Left kidney (tissue), 2 donors: ENCODE measurements around the gene TDP2. TPM values are rescaled to one million over a fixed set of nuclear protein-coding genes. Genes with fewer than 3 reads are reported as not detected.
"Not testable (repeated sequence)": the region's sequence is repeated elsewhere in the genome, so short reads cannot be mapped to it uniquely, and the experiment has no call there.

Experiments
- DNase-seq: peaks from one replicate; pipeline ENCODE4 v3.0.0-alpha.2; 2013
- polyA plus RNA-seq: library from polyadenylated mRNA; unstranded; fragments of 120-200 nt; gene quantifications from one replicate; pipeline ENCODE4 v1.2.1, GENCODE V29; 2013; ENCODE audit not compliant: insufficient read length

TDP2 gene
- polyA plus RNA-seq, 1 donor, result 68.8 TPM

DNA sequence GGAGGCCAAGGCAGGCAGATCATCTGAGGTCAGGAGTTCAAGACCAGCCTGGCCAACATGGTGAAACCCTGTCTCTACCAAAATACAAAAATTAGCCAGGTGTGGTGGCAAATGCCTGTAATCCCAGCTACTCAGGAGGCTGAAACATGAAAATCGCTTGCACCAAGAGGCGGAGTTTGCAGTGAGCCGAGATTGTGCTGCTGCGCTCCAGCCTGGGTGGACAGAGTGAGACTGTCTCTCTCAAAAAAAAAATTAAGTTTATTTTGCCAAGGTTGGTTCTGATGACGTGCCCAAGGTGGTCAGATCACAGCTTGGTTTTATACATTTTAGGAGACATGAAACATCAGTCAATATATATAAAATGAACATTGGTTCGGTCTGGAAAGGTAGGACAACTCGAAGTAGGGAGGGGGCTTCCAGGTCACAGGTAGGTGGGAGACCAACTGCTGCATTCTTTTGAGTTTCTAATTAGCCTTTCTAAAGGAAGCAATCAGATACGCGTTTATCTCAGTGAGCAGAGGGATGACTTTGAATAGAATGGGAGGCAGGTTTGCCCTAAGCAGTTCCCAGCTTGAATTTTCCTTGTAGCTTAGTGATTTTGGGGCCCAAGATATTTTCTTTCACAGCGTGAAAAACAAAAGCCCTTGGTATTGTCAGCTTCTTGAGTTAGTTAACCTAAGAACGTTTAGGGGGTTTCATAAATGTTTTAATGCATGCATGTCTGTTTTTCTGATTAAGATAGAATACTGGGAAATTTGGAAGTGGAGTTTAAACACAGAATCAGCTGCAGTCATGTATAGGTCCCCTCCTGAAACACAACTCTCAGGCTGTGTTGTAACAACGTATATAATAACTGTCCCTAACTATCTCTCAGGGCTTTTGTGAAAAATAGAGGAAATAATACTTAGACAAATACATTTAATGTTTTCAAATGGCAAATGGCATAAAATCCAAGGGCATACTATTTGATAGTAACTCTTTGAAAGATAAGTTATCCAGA lies 16.9 kb upstream of the TDP2 start:
- DNase-seq, result no peak

DNA sequence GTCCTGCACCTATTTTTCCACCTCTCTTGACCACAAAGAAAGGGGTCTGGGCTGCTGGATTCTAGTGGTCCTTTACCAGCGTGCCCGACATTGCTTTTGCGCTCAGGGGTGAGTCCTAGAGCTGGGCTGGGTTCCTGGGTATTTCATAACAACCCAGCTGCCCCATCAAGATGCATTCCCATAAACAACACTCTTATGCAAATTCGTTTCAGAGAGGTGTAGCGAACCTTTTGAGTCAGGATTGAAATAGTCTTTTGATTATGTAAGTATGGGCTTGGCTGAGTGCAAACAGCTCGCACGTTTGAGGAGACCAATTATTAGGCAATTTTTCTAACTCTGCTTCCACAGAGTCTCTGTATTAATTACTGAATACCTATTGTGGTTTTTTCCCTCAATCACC lies 13.9 kb upstream of the TDP2 start:
- no peak for DNase-seq

DNA sequence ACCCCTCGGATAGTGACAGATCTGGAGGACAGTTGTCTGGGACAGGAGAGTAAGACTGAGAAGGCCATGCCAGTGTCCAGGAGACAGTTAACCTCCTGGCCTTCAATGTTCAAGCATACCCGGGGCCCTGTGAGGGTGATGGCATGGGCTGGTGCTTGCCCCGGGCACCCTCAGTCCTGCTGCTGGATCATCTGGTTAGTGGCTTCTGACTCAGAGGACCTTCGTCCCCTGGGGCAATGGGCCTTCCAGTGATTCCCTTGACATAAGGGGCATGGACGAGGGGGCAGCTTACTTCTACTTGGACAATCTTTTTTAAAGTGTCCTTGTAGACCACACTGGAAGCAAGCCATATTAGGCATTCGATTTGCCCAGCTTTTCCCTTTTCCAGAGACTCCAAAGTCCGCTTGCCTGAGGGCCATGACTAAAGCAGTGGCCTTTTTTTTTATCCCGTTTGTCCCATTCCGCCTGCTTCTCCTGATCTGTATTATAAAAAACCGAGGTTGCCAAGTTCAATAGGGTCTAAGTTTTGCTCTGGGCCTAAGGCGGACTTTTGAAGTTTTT lies 12.2 kb upstream of the TDP2 start:
- not testable (repeated sequence) for DNase-seq

DNA sequence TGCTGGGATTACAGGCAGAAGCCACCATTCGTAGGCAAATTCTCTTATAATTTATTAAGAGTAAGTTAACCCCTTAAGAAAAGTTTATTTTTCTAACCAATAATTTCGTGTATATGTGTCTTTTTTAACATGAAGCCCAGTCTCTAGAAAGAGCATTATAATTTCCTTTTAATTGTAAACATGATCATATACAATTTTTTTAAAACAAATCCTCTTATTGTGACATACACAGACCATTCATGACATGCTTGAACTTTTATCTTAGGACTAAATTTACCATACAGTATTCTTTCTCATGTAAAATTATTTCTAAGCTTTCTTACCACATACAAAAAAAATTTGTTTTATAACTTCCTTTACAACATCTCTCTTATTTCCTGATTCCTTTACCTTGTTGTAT lies 6.9 kb upstream of the TDP2 start:
- no peak for DNase-seq

DNA sequence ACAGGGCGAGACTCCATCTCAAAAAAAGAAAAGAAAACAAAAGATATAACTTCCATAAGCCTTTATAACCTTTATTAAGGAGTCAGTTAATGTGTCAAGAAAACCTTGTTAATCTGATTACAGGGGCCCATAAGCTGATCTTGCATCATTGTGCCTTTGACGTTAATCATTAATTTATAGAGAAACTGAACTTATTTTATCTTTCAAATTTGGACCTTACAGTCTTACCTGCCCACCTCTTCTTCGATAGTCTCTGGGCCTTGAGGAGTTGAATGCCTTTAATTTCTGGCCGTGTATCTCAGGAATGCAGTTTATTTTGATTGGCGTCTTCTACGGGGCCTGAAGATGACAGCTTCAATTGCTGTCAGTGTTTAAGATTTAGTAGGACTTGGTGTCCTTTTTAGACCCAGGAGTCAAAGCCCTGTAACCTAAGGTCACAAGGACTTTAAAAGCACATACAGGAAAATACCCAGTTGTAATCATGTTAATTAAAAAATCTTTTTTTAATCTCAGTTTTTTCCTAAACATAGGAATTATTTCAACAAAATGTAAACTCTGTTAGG lies 6.0 kb upstream of the TDP2 start:
- DNase-seq, result no peak

DNA sequence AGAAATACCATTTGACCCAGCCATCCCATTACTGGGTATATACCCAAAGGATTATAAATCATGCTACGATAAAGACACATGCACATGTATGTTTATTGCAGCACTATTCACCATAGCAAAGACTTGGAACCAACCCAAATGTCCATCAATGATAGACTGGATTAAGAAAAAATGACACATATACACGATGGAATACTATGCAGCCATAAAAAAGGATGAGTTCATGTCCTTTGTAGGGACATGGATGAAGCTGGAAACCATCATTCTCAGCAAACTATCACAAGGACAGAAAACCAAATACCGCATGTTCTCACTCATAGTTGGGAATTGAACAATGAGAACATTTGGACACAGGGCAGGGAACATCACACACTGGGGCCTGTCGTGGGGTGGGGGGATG lies 4.4 kb upstream of the TDP2 start:
- not testable (repeated sequence) for DNase-seq

DNA sequence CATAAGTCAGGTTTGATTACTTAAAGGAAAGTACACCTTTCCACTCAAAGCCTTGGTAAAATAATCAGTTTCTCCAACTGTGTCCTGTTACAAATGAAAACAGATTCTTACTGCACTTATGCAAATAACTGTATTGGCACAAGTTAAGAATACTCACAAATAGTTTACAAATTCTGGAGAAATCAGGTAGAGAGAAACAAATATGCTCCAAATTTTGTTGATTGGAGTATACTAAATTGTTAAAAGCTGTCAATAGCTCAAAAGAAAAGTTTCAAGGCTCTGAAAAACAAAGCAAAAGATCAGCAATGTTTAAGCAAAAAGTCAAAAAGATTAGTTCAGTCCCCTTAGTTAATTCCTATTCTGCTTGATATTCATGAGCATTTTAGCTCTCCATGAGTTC lies 3.8 kb upstream of the TDP2 start:
- DNase-seq, result not testable (repeated sequence)

DNA sequence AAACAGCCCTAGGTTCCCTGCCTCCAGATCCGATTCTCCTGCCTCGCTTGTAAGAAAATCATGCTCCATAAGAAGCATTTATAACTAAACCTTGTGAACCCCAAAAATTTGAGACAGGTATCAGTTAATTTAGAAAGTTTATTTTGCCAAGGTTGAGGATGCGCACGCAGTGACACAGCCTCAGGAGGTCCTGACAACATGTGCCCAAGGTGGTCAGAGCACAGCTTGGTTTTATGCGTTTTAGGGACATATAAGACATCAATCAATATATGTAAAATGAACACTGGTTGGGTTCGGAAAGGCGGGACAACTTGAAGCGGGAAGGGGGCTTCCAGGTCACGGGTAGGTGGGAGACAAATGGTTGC lies 2.3 kb upstream of the TDP2 start:
- DNase-seq, result no peak

DNA sequence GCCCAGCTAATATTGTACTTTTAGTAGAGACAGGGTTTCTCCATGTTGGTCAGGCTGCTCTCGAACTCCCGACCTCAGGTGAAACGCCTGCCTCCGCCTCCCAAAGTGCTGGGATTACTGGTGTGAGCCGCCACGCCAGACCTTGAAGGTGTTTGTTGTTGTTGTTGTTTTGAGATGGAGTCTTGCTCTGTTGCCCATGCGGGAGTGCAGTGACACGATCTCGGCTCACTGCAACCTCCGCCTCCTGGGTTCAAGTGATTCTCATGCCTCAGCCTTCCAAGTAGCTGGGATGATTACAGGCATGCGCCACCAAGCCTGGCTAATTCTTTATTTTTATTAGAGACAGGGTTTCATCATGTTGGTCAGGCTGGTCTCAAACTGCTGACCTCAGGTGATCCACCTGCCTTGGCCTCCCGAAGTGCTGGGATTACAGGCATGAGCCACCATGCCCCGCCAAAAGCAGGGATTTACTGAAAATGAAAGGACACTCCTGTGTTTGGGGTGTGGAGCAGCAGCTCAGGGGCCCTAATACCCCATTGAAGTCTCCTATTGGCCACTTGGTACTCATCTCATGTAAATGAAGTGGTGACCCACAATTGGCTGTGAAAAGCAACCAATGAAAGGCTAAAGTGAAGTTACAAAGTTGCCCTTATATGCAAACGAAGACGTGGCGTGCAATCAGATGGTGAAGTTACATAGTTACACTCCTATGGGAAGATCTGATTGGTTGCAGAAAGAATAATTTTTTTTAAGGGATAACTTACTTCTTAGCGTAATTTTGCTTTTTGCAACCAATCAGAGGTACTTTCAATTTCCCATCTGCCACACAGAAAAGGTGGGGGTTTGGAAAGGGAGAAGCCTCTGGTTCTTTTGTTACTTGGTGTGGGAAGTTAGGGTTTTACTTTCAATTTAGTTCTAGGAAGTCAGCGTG lies 1.6 kb upstream of the TDP2 start:
- not testable (repeated sequence) for DNase-seq

DNA sequence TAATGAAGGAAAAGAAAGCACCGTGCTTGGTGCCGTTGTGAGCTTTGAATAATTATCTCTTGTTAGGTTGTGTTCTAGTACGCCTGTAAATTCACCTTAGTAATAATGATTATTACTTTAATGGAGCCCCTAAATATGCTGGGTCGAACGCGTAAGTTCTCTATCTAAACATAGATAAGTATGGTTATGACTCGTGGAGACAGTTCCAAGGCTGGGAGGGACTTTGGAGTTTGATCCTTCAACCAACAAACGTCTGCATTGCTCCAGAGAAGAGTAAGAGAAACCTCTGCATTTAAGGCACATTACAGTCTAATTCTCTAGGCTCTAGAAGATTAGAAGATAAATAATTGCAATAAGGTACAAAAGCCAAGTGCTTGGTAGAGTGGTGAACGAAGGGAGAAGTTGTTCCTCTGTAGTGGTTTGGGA lies 692 bp upstream of the TDP2 start:
- DNase-seq, result peak; percentile 35

DNA sequence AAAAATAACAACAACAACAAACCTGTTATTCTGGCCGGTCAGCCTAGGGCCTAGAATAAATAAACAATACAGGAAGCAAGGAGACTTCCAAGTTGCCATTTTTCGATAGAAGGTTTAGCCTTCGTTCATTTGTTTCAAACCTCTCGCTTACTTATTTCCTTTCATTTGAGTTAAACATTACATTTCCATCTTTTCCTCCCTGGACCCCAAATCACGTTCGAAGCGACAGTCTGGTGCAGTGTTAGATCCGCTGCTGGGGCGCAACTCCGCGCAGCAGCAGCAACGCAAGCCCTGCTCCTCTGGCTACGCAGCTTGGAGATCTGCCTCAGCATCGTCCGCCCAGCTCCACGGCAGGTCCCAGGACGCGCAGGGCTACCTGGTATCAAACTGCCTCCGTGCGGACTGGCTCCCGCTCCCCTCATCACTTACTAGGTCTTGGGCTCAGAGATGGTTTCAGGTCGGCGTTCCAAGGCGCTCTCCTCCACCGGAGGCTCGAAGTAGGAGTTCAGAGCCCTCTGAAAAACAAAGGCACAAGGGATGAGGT lies 530 bp downstream of the TDP2 start:
- no peak for DNase-seq

DNA sequence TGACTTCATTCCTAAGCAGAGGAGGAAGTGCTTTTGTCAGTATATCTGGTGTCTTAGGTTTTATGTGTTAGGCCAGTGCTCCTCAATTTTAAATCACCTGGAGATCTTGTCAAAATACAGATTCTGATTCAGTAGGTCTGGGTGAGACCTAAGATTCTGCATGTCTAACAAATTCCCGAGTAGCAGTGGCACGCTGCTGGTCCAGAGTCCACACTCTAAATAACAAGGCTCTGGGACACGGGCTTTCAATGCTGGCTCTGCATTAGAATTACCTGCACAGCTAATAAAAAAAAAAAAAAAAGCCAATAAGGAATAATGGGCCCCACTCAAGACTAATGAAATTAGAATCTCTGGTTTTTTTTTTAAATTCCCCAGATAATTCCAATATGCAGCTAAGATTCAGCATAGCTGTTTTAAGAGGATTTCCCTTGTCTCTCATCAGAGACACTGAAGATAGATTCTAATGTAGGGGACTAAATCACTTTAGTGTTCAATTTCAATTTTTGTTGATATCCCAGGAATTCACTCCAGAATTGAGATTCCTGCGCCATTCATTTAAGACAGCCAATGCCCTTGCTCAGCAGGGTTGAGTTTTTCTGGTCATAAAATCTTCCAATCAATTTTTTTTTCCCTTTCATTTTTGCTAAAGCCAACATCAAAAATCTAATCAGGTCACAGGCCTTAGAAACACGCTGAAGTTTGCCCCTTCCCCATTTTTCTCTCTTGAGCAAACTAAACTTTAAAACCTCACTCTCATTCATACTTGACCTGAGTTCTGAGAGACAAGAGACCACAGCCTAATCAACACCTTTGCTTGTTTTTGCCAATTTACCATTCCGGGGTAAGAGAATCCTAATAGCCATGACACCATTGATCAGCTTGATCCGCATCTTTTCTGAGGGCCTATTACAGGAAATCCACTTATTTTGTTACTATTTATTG lies 2.4 kb downstream of the TDP2 start:
- DNase-seq, result no peak

DNA sequence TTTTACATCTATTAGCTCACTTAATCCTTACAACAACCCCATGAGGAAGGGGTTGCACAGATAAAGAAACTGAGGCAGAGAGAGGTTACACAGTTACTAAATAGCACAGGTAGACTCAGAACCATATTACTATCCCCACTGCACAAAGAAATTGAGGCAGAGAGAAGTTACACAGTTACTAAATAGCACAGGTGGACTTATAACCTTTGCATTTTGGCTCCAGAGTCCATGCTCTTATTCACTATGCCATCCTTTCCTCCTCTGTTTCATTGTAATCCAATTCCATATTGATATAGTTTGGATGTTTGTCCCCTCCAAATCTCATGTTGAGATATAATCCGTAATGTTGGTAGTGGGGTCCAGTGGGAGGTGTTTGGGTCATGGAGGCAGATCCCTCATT lies 3.5 kb downstream of the TDP2 start:
- no peak for DNase-seq

DNA sequence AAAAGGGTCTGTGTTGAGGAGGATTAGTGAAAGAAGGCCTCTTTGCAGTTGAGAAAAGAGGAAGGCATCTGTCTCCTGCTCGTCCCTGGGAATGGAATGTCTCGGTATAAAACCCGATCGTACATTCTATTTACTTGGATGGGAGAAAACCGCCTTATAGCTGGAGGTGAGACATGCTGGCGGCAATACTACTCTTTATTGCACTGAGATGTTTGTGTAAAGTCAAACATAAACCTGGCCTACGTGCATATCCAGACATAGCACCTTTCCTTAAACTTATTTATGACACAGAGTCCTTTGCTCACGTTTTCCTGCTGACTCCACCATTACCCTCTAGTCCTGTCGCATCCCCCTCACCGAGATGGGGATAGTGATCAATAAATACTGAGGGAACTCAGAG lies 4.5 kb downstream of the TDP2 start:
- DNase-seq, result no peak

DNA sequence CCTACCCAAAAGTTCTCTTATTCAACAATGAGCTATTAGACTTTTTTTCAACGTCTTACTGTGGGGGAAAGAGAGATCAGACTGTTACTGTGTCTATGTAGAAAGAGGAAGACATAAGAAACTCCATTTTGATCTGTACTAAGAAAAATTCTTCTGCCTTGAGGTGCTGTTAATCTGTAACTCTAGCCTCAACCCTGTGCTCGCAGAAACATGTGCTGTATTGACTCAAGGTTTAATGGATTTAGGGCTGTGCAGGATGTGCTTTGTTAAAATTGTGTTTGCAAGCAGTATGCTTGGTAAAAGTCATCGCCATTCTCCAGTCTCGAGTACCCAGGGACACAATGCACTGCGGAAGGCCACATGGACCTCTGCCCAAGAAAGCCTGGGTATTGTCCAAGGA lies 4.9 kb downstream of the TDP2 start:
- DNase-seq, result not testable (repeated sequence)

DNA sequence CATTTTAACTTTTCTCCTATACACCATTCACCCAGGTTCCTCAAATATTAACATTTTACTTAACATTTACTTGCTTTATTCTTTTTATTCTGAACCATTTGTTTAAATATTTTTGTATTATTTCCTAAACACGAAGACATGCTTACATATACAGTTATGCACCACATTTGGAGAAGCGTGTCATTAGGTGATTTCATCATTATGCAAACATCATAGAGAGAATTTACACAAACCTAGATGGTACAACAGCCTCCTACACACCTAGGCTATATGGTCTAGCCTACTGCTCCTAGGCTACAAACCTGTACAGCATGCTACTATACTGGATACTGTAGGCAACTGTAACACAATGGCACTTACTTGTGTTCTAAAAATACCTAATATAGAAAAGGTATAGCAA lies 6.6 kb downstream of the TDP2 start:
- DNase-seq, result no peak

DNA sequence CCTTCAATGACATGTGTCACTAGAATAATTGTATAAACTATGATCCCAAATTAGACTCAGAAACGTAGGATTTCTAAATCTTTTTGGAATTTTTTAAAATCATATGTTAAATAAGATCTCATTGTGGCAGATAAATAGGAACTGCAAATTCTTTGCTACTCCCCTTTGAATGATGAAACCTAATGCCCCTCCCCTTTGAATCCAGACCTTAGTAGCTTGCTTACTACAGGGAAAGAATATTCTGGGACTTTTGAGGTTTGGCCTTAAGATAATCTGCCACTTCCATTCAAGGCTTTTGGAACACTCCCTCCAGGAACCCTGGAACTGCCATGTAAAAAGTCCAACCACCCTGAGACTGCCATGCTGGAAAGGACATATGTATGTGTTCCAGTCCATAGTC lies 7.1 kb downstream of the TDP2 start:
- DNase-seq, result no peak

DNA sequence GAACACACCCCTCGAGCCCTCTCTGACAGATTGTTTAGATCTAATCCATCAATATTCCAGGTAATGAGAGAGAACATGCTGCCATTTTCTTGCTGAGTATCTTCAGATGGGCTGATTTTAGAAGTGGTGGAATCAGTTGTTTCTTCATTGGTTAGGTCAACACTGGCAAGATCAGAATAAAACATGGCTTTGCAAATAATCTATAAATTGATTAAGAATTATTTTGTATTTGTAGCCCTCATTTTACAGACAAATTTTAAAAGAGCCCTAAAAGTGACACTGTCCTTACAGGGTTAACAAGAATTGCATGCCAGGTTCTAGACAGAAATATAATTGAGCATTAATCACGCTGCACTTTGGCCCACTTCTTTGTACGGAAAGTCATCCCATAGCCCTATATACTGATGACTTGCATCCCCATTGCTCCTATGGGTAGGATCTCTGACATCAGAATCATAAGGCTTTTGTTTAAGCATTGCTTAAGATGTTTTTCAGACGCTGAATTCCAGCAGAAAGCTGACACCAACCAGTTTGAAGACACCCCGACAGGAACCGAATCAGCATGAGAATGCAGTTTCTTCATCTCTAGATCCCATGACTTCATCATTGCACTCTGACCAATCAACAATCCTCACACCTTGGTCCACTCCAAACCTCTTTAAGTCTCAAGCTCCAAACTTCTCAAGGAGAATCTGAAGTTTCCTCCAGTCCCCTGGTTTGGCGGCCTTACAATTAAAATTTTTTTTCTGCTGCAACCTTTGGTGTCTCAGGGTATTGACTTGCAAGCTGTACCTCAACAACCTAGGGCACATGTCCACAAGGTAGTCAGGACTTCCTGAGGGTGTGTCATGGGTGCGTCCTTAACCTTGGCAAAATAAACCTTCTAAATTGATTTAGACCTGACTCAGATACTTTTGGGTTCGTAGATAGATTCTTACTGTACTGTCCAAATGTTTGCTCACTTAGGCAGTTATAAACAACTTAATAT lies 7.8 kb downstream of the TDP2 start:
- no peak for DNase-seq

DNA sequence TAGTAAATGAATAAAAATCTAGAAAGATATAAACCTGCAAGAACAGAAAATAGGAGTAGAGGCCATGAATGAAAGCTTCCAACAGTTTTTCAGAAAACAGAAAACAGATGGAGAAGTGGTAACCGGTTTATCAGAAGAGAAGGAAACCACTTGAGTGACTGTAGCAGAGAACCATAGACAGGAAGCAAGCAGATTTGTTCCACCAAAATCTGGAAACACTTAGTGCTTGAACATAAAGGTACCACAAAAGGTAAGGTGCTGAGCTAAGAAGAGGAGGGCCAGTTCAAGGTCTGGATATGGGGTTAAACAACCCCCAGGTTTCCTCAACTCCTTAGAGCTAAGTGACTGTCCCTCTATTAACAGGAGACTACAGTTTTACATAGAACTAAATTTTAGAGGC lies 11.5 kb downstream of the TDP2 start:
- DNase-seq, result no peak

DNA sequence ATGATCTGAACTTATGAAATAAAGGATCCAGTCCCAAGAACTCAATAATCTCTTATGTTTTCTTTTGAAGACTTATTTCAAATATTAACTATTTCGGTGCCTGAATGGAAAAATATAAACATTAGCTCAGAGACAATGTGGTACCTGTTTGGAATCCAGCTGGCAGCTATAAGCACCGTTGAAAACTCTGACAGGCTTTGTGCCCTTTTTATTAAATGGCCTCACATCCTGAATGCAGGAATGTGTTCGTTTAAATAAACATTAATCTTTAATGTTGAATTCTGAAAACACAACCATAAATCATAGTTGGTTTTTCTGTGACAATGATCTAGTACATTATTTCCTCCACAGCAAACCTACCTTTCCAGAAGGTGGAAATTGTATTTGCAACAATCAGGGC lies 16.3 kb downstream of the TDP2 start:
- DNase-seq, result no peak
